Hematopoietic multipotent progenitor cell treated with erythropoietin and hydrocortisone succinate and interleukin-3 and kit ligand, for 17 days (in vitro differentiated cells): ENCODE measurements around the gene RHOB.
"Not testable (repeated sequence)": the region's sequence is repeated elsewhere in the genome, so short reads cannot be mapped to it uniquely, and the experiment has no call there.

ENCODE experiments used
- DNase-seq: peaks from one replicate; pipeline ENCODE4 v3.0.0-alpha.2; 2015; ENCODE audit warnings: low spot score

RHOB gene

DNA sequence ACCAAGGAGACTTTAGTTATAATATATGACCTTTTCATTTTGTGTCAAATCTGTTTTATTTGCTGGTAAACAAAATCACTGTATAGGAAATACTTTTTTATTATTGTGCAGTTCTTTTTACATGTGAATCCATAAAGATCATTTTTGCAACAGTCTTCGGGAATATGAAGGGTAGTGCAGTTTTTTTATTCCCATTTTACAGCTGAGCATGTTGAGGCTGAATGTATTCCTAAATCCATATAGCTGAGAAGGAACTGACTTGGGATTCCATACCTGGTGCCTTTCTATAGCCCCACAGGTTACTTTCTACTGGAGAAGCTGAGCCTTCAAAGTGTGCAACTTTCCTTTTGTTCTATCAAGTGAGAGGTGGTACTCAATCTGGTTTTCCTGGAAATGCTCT is 29.6 kb downstream of the RHOB start:
- no peak for DNase-seq

DNA sequence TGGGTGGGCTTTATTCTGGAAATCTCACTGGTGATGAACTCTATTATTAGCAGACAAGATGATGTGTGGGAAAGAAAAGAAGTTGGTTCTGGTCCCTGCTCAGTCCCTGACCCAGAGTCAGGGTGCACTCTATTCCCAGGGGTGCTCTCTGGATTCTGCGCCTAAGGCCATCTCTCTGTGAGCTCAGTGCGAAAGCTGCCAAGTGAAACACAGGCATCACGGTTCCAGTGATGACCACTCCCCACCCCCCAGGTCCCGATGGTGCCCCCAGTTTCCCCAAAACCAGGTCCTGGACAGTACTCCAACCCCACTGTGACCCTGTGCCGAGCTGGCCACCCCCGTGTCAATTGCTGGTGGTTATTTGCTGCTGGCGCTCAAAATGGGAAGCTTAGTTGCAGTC is 30.1 kb downstream of the RHOB start:
- DNase-seq, result no peak

DNA sequence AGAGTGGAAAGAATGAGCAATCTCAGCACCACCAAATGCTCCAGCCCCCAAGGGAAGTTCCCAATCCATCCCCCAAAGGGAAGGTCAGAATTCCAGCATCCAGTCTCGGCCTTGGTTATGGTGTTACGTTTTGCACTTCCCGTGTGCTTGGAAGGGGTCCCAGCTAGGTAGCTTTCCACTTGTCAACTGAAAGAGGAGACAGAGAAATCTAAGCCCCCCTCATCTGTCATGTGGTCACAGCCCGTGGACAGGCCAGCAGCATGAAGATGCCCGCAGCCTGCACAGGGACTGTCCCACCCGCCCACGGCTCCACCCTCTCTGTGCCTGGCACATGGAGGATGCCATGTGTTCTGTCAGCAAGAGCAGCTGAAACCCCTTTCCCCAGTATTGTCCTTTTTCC is 32.1 kb downstream of the RHOB start:
- DNase-seq, result no peak

DNA sequence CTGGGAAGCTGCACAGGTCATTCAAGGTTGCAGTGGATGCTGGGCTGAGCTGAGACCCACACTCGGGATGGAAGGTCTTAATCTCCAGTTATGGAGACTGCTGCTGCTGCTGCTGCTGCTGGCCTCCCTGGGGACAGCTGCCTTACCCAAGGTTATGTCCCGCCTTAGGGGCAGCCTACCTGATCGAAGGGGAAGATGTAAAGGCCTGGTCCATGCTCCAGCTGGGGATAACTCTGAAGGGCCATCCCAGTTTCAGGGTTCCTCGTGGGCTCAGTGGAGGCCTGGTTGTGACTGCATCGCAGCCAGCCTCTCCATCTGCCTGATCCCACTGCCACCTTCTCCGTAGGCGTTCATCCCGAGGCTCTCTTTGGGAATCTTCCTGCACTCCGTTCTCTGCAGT is 33.0 kb downstream of the RHOB start:
- DNase-seq, result no peak

DNA sequence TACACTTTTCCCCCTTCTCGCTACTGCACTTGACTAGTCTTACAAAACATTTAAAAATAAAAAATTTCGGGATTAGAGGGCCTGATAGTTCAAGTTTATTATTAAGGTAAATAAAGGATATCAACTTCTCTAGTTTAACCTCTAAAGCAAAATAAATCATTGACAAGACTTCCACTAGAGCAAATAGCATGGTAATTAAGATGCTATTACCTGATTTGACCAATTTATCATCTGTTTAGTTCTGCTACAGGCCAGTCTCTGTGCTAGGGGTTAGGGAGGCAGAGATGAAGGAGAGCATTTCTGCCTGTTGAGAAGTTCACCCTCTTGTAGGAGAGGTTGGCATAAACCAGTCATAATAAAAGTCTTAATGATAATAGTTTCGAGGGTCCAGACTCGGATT is 34.0 kb downstream of the RHOB start:
- DNase-seq, result no peak

DNA sequence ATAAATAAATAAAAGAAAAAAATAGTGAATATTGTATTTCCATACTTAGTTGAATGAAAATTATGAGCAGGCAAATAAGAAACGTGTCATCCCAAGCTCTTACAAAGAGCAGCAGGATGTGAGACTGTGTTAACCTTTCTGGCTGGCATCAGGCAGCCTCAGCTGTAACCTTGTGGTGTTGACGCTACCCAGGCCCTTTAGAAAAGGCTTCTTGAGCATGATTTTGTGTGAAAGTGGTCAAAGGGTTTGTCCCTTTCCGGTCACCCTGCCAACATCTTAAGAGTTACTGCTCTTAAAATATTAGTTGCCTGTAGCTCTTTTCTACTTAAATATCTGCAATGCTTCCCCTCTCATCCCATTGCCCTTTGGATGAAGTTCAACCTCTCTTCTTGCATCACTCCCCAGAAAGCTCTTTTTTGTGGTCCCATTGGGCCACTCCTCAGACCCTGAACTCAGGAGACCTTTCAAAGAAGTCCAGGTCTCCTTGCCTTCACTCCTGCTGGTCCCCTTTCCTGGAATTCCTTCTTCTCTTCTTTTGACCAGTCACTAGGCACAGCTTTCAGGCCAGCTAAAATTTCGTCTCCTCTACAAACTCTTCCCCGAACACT is 35.0 kb downstream of the RHOB start:
- DNase-seq, result no peak

DNA sequence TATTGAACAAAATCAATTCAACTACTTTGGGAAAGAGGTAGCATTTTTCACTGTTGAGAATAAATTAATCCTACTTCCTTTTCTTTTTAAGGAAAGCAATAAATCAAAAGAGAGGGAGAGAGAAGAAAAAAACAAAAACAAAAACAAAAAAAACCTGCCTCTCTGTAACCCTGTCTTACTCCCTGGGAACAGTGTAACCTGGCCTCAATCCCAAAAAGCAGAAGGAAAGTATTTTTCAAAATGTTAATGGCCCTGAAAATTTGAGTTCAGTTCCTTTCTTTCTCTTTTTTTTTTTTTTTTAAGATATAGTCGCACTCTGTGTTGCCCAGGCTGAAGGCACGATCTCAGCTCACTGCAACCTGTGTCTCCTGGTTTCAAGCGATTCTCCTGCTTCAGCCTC is 35.9 kb downstream of the RHOB start:
- no peak for DNase-seq

DNA sequence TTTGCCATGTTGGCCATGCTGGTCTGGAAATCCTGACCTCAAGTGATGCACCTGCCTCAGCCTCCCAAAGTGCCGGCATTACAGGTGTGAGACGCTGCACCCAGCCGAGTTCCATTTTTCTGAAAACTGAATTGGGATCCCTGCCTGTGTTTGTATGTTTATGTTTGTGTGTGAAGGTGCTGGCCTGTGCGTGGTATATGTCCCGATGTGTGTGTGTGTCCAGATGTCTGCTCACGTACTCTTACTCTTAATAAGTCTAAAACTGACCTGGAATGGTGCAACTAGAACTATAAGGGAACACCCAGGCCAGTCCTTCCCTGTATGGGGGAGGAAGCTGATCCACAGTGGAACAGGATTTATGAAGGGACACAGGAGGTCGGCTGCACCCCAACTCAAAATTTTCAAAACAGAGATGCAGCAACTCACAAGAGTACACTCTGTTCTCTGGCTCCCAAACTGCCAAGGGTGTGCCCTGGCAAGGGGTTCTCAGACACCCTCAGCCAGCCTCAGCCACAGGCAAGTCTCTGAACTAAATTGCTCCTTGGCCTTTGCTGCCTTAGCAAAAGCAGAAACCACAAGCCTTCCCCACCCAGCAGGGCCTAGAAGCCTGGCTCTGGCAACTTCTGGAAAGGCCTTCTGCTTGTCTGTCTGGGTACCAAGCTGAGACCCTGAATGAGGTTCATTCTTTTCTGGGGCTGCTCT is 36.5 kb downstream of the RHOB start:
- DNase-seq, result no peak

DNA sequence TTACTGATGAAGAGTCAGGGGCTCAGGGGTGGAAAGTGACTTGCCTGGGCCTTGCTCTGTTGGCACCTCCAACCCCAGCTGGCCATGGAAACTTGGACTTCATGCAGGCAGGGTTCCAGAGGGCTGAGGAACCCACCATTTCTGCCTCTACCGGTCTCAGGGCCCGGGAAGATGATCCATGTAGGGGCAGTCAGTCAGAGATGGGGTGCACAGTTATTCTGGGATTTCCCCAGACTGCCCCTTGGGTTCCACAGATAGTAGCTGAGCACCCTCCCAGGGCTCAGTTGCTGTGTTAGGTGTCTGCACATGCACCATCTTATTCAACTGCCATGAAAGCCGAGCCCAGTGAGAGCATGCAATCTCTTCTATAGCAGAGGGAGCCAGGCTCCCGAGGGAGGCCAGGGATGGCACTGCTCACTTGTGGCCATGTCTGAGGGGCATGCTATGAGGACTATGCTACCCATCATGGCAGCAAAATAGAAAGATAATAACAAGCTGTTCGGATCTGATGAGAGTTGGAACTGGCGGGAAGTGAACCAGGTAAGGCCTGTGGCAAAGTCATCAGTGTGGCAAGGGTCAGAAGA is 37.3 kb downstream of the RHOB start:
- no peak for DNase-seq

DNA sequence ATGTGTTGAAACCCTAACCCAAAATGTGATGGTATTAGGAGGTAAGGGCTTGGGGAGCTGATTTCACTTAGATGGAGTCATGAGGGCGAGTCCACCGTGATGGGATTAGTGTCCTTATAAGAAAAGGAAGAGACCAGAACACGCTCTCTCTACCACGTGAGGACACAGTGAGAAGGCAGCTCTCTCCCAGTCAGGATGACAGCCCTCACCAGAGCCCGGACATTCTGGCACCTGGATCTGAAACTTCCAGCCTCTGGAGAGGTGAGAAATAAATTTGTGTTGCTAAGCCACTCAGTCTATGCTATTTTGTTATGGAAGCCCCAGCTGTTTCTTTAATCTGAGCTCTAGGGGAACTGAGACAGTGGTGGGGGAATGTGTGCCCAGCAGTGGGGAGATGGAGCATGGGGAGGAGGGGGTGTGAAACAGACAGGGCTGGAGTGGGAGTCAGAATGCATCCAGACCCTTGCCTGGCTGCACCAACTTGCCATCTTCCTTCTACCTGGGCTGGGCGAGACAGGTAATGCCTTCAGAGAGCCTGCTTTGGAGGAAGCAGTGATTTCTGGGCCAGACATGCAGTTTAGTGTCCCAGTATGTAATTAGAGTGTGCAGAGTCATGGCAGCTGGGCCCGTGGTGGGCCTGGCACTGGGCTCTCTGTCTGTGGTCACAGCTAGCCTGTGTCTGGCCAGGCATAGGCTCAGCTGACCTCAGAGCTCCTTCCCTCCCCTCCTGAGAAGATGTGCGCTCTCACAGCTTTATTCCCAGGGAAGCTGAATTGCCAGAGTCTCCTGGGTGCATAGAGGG is 38.1 kb downstream of the RHOB start:
- no peak for DNase-seq

DNA sequence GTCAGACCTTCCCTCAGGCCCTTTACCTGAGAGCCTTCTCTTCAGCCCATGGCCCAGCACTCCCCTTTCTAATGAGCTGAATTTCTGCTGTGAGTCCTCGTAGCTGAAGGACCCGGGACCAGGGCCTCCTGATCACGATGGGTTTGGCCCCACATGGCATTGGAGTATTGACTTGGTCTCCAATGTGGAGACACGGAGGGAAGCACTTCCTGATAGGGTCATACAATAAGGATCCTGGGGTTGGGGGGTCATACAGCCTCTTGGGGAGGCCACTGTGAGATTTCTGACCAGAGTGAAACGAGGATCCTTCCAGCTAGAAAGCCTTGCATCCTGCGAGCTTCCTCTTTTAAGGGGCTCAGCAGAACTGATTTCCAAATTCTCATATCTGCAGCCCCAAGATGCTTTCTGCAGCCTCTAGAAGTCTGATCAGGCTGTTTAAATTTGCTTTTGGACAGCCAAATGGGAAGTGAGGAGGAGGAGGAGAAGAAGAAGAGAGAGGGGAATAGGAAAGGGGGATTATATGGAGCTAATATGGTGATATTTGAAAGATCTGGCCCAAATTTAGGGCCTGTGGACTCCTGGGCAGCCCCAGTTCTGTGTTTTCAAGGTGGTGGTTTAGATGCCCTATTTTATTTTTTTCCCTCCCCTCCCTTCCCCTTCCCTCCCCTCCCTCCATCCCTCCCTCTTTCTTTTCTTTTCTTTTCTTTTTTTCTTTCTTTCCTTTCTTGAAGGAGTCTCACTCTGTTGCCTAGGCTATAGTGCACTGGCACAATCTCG is 38.9 kb downstream of the RHOB start:
- DNase-seq, result no peak

DNA sequence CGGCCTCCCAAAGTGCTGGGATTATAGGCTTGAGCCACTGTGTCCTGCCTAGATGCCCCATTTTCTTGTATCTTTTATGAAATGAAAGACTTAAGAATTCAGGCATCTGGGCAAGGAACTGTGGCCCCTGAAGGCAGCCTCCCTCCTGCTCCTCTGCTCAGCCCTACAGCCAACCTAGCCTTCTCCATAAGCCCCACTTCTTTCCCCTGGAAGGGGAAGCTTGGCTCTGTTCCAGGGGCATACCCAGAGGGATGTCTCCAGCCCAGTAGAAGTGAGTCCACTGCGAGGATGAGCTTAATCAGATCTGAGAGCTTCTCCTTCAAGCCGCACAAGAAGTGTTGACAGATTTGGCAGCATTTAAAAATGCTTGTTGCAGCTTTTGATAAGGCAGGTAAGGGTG is 39.7 kb downstream of the RHOB start:
- no peak for DNase-seq

DNA sequence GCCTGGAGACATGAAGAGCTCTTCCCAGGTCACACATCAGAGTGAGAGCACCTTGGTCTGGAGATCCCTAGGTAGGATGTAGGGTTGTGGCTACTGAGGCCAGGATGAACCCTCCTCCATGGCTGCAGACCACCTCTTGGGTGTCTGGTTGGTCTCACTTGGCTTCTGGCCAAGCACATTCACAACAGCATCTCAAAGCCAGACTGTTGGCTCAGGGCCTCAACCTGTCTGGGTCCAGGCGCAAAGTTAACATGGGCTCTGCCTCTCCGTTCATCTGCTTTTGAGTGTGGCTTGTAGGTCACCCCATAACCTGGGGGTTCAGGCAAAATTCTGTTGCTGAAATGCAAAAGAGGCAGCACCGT is 40.1 kb downstream of the RHOB start:
- no peak for DNase-seq

DNA sequence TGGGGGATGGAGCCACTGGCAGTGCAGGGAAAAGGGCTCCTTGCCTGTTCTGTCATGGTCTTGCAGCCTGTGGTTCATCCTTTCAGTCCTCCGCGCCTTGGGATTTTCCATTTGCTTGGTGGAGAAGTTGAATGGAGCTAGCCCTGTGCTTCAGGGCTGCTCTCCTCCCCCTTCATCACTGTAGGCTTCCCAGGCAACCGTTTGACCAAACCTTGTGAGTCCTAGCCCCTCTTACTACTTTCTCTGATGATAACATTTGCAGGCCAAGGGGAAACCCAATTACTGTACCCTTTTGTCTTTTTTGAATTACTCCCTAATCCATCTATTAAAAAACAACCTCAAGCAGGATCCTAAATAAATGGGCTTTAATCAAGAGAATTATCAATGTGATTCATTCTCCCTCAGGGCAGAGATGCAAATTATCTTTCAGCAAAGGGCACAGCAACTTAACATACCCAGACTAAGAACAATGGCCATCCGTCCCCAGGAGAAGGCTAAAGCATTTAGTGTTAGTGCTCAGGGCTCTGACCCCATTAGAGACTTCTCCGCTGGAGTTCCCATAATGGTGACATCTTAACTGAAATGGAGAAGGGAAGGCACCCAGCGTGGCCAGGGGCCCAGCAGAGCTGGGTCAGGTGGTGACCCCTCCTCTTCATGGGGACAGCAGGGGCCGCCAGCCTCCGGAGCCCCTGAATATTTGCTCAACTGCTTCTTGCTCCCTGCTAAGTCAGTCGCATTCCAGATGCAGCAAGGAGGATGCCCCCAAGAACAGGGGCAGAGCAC is 40.7 kb downstream of the RHOB start:
- no peak for DNase-seq

DNA sequence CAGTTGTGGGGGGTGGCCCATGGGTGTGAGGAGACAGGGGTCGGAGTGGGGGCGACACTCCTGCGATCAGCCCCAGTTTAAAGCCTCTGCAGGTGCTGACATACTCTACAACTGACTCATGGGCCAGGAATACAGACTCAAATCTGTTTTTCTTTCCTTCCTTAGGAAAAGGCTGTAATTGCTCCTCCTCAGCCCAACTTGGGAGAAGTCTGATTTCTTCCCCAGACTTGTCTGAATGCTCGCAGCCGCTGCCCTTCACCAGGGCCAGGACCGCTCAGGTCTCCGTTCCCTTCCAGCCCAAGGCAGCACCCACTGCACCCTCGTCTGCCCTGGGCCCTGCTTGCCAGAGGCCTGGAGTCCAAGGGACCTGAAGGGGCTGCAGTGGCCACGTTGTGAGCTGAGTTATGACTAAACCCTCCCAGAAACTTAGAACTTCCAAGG is 41.3 kb downstream of the RHOB start:
- DNase-seq, result no peak

DNA sequence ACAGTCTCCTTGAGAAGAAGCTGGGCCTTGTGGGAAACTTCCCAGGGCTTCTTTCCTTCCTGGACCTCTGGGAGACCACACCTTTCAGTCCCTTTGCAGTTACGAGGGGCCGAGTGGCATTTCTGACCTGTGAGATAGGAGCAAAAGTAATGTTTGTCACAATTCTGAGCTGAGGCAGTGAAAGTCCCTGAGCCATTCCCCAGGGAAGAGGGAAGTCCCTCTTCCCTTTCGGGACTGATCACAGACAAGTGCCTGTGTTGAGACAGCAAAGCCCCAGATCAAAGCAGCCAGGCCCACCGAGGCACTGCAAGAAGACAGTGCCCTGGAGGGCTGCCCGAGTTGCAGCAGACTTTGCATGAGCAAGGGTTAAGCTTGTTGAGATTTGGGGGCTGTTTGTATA is 41.9 kb downstream of the RHOB start:
- DNase-seq, result no peak

DNA sequence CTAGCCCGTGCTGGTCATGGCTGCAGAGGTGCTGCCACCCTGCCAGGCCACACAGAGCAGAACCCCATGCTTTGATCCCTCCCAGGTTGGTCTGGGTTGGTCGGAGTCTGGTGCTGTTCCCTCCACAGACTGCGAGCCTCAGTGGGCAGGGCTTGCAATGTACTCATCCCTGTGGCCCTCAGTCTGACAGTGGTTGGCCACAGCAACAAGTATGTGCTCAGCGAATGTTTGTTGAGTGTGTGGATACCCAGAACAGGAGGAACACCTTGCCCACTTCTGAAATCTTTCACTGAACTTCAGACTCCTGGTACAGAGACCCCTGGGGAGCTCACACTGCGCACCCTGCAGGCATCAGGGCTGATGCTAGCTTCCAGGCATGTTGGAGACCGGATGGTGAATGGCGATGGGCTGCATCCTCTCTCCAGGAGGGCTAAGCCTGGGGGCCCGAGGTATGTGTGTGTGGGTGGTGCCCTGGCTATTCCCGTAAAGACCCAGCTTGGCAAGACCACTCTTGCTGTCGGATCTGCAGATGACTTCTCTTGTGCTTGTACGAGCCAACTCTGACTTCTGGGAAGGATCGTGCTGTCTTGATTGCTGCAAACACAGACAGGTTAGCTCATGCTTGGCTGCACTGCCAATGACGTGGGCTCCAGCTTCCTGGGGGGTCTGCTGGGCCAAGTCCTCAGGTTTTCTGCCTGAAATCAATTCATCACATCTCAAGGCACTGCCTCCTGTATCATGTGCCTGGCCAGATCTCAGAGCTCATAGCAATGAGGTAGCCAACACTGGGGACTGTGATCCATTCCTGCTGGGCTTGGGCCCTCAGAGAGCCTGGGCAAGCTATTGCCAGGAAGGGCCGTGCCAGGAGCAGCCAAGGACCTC is 43.7 kb downstream of the RHOB start:
- no peak for DNase-seq

DNA sequence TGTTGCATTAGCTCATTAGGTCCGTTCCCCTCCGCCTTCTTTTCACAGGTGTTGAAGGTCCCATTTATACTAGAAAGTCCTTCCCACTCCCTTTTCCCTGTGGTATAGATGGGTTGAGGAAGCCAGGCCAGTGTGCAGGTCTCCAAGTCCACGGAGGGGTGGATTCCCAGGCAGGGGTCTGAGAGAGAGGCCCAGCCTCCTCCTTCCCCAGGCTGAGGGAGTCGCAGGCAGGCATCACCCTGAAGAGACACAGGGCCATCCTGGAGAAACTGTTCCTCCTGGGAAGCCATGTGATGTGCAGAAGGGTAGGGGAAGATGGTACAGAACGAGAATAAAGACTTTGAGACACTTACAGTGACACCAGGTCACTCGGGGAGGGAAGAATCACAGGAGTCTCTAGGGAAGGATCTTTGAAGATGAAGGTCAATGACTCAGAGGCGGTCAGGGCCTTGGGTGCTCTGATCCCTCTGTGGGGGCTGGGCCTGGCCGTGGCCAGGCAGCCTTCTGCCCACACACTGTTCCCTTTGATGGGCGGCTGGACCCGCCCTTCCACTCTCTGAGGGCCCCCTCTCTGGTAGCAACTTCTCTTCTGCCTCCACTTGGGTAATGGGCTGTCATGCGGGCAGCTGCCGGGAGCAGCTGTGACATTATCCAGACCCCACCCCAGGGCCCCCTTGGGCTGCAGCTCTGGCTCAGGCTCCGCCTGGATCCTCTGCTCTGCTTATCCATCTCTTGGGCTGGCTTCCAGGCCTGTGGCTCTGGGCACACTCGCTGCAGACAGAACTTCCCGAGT is 45.1 kb downstream of the RHOB start:
- no peak for DNase-seq

DNA sequence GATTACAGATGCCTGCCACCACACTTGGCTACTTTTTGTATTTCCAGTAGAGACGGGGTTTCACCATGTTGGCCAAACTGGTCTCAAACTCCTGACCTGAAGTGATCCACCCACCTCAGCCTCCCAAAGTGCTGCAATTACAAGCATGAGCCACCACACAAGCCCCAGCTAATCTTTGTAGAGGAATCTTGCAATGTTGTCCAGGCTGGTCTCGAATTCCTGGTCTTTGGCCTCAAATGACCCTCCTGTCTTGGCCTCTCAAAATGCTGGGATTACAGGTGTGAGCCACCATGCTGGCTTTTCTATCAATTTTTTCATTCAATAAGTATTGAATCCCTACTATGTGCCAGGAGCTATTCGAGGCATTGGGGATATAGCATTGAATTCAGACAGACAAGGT is 46.2 kb downstream of the RHOB start:
- not testable (repeated sequence) for DNase-seq

DNA sequence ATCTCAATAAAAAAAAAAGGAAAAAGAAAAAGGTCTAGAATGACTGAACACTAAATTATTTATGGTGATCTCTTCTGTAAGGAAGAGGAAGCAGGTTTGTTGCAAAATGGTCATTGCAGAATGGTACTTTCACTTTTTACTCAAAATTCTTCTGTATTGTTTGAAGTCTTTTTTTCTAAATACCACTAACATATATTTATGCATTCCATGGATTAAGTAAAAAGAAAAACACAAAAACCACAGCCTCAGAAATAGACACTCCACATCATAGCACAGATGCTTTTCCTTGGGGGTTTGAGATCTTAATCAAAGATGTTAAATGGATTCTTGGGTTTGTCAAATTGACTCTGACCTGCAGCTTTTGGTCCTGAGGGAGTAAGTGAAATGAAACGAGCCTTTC is 47.4 kb downstream of the RHOB start:
- no peak for DNase-seq
